Mesothelial cell of epicardium (in vitro differentiated cells): ENCODE measurements around the gene LAMC2. TPM values are rescaled to one million over a fixed set of nuclear protein-coding genes. Genes with fewer than 3 reads are reported as not detected.

ENCODE experiments used
- DNase-seq, 2 experiments: peaks; one replicate each; pipeline ENCODE4 v3.0.0; 2021; ENCODE audit warnings: low spot score in 2 of 2; ENCODE audit not compliant: unreplicated experiment in 2 of 2
- H3K27ac Mint-ChIP-seq: 2 replicates; pipeline ENCODE4 v1.8.0; 2021; ENCODE audit warnings: mixed read lengths
- H3K27me3 Mint-ChIP-seq: 2 replicates; pipeline ENCODE4 v1.8.0; 2021; ENCODE audit warnings: low read depth, mixed read lengths
- H3K36me3 Mint-ChIP-seq: 2 replicates; pipeline ENCODE4 v1.8.0; 2021; ENCODE audit warnings: mixed read lengths
- H3K4me1 Mint-ChIP-seq: 2 replicates; pipeline ENCODE4 v1.8.0; 2021; ENCODE audit warnings: mixed read lengths
- H3K4me3 Mint-ChIP-seq: 2 replicates; pipeline ENCODE4 v1.8.0; 2021; ENCODE audit warnings: mild to moderate bottlenecking, moderate library complexity, mixed read lengths
- H3K9me3 Mint-ChIP-seq: 2 replicates; pipeline ENCODE4 v1.8.0; 2021; ENCODE audit warnings: mixed read lengths
- total RNA-seq: library from RNA; stranded (reverse); gene quantifications from 3 replicates; pipeline ENCODE4 v1.2.1, GENCODE V29; 2021
- TF ChIP-seq, protein P1 (sequence below): fragments of 200-600 bp; sonication (generic); IDR thresholded peaks from one replicate; pipeline ENCODE4 v1.5.0; 2021; ENCODE audit warnings: antibody characterized with exemption; ENCODE audit not compliant: unreplicated experiment

LAMC2 gene
- total RNA-seq, 1 donor from 2014 or later: 10.4 TPM

DNA sequence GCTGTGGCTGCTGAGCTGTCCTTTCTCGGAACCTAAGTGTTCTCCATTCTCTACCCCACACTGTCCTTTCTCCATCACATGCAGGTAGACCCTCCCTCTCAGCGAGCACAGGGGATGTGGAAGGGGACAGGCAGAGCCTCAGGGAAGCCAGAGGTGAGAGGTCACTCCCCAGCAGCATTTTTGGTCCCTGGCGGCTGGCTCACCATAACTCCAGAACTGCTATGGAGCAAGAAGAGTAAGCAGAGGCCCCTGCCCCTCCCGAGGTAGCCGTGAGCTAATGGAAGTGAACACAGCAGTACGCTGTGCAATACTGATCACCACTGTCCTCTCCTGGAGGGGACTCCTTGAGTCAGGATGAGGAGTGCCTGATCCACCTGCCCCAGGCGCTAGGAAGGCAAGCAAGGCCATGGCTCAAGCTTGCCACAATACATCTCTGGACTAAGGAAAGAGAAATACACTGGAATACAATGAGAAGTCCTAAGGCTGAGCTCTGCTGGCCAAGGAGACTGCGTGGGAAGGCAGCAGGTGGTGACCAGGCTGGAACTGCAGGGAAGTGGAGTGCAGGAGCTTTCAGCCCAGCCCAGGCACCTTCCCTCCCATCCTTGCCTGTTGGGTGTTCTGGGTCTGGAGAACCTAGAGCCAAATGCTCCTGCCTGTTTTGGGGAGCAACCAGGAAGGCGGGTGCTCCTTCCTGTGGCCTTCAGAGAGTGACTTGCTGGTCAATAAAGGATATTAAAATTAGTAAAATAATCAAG, 96.2 kb downstream of the LAMC2 start:
- no peaks in the 10 kb centered on the region for H3K27me3 Mint-ChIP-seq
- no peaks in the 10 kb centered on the region for H3K9me3 Mint-ChIP-seq
- H3K27ac Mint-ChIP-seq: no peak overlapping the region
- no peaks in the 10 kb centered on the region for H3K36me3 Mint-ChIP-seq
- TF ChIP-seq, protein P1, sequence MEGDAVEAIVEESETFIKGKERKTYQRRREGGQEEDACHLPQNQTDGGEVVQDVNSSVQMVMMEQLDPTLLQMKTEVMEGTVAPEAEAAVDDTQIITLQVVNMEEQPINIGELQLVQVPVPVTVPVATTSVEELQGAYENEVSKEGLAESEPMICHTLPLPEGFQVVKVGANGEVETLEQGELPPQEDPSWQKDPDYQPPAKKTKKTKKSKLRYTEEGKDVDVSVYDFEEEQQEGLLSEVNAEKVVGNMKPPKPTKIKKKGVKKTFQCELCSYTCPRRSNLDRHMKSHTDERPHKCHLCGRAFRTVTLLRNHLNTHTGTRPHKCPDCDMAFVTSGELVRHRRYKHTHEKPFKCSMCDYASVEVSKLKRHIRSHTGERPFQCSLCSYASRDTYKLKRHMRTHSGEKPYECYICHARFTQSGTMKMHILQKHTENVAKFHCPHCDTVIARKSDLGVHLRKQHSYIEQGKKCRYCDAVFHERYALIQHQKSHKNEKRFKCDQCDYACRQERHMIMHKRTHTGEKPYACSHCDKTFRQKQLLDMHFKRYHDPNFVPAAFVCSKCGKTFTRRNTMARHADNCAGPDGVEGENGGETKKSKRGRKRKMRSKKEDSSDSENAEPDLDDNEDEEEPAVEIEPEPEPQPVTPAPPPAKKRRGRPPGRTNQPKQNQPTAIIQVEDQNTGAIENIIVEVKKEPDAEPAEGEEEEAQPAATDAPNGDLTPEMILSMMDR: no peak
- H3K4me1 Mint-ChIP-seq: peaks cover 40% of the 10 kb centered on the region
- DNase-seq: no peak
- H3K4me3 Mint-ChIP-seq: no peak overlapping the region

DNA sequence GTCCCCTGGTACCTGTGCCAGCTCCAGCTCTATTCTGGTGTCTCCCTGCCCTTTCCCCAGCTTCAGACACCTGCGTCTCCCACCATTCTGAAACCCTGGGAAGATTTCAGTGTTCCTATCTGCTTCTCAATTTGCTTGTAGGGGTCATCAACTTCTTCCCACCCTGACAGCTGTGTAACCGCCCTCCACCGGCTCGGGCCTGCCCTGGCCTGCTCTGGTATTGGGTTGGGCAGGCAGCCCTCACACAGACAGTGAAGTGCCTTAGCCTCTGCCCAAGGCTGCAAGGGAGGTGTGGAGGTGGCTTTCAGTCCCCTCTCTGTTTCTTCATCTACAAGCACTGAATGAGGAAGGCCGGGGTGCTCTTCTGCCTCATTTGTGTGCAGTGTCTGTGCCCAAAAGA, 97.2 kb downstream of the LAMC2 start:
- H3K27ac Mint-ChIP-seq: peak overlapping the region; percentile 45
- no peaks in the 10 kb centered on the region for H3K9me3 Mint-ChIP-seq
- no peaks in the 10 kb centered on the region for H3K27me3 Mint-ChIP-seq
- TF ChIP-seq, protein P1: no peak
- no peaks in the 10 kb centered on the region for H3K36me3 Mint-ChIP-seq
- peaks cover 36% of the 10 kb centered on the region for H3K4me1 Mint-ChIP-seq
- H3K4me3 Mint-ChIP-seq: no peak overlapping the region
- no peak for DNase-seq

DNA sequence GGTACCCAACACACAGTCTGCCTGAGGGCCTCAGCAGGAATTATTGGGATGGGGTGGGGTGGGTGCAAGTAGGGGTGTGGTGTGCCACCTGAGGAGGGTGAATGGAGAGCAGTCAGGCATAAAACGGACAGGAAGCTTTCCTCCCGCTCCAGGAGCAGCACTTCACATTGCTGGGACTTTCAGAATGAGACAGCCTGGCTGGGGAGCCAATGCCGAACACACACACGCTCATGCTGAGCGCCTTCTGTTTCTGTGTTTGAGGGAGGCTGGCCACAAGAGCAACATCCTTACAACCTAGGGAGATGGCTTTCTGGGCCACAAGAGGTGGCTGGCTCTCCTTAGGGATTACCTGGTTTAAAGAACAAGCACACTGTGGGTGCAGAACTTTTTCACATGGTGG, 98.0 kb downstream of the LAMC2 start:
- H3K4me1 Mint-ChIP-seq: peaks cover 29% of the 10 kb centered on the region
- no peak for DNase-seq
- no peaks in the 10 kb centered on the region for H3K9me3 Mint-ChIP-seq
- no peak overlapping the region for H3K4me3 Mint-ChIP-seq
- no peak overlapping the region for H3K27ac Mint-ChIP-seq
- no peaks in the 10 kb centered on the region for H3K27me3 Mint-ChIP-seq
- no peaks in the 10 kb centered on the region for H3K36me3 Mint-ChIP-seq
- TF ChIP-seq, protein P1: no peak

GRCh38 chr1:183285256-183285655, 99.2 kb downstream of the LAMC2 start:
- H3K27ac Mint-ChIP-seq: no peak overlapping the region
- no peaks in the 10 kb centered on the region for H3K36me3 Mint-ChIP-seq
- no peaks in the 10 kb centered on the region for H3K27me3 Mint-ChIP-seq
- H3K4me1 Mint-ChIP-seq: peaks cover 24% of the 10 kb centered on the region
- no peak overlapping the region for H3K4me3 Mint-ChIP-seq
- no peak for DNase-seq
- TF ChIP-seq, protein P1: no peak
- H3K9me3 Mint-ChIP-seq: no peaks in the 10 kb centered on the region

DNA sequence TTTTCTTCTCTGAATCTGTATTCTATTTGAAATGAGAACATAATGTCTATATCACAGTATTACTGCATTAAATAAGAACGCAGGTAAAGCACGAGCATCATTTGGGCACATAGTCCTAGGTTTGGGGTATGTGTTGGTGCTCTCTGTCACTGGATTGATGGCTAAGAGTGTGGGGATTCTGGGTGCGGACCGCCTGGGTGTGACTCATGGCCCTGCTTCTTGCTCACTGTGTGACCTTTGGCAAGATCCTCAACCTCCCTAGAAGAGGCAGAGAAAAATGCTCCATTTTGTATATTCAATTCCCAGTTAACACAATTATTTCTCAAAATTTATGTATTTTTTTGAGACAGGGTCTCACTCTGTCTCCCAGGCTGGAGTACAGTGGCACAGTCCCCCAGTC, 99.7 kb downstream of the LAMC2 start:
- TF ChIP-seq, protein P1: no peak
- no peaks in the 10 kb centered on the region for H3K36me3 Mint-ChIP-seq

More for the DNA sequence above, 99.7 kb downstream of the LAMC2 start:
- DNase-seq: no peak
- no peak overlapping the region for H3K4me3 Mint-ChIP-seq
- H3K27ac Mint-ChIP-seq: no peak overlapping the region
- no peaks in the 10 kb centered on the region for H3K9me3 Mint-ChIP-seq
- H3K4me1 Mint-ChIP-seq: peaks cover 24% of the 10 kb centered on the region
- H3K27me3 Mint-ChIP-seq: no peaks in the 10 kb centered on the region
